Measurements from ENCODE around the gene PPP2R2D.

- TF ChIP-seq CTCF (IDR thresholded peaks at IDR 0.05 in 4 of 5, conservative IDR thresholded peaks at IDR 0.05 in 1 of 5), result peak; percentile 92 to 99 (median 96)
- TF ChIP-seq POLR2A (IDR thresholded peaks at IDR 0.05), result no peak
Measured at GRCh38 chr10:131885391-131886165, 15.2 kb upstream of the PPP2R2D start.

All from gastrocnemius medialis (tissue), 4 donors.